Omental fat pad (tissue), 4 donors: ENCODE measurements around the gene EPAS1. TPM values are rescaled to one million over a fixed set of nuclear protein-coding genes. Genes with fewer than 3 reads are reported as not detected.

Experiments used
- ATAC-seq: fragments of 150-250 bp; one replicate; pipeline ENCODE4 v1.9.1; 2016; ENCODE audit warnings: mild to moderate bottlenecking, moderate library complexity; ENCODE audit not compliant: low FRiP score
- DNase-seq: peaks from one replicate; pipeline ENCODE4 v3.0.0-alpha.2; 2019; ENCODE audit warnings: low spot score
- total RNA-seq, 4 donors: library from RNA; depleted of rRNA; stranded (reverse); fragments of >200 nt; gene quantifications; one replicate each; pipeline ENCODE4 v1.1.0, GENCODE V29; 2016
- TF ChIP-seq, protein P1 (sequence below), 3 donors: fragments of 450-650 bp; IDR thresholded peaks; one replicate each; pipeline ENCODE4 v1.5.1; 2016 to 2017; ENCODE audit warnings: antibody characterized with exemption in 3 of 3, mild to moderate bottlenecking in 3 of 3, moderate library complexity in 2 of 3

The EPAS1 gene
- total RNA-seq, 4 donors from 2014 or later, result 292 to 980 (median 435) TPM

DNA sequence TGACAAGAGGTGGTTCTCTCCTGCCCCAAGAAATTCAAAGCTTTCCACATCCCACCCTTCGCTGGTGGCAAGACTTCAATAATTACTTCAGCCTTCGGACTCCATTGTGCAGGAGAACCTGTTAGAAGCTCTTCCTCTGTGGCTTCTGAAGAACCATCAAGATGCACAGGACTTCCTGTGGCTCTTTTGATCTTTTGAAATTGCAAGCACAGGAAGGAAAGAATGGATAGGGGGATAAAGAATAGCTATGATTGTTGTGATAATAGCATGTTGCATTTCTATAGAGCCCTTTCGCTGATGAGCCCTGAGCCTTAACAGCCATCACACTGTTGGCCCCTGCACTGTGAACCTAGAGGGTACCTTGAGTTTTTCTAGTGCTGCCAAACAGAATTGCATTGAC lies 7.4 kb downstream of the EPAS1 start:
- DNase-seq (no peak), ATAC-seq (no peak)
- TF ChIP-seq, protein P1, sequence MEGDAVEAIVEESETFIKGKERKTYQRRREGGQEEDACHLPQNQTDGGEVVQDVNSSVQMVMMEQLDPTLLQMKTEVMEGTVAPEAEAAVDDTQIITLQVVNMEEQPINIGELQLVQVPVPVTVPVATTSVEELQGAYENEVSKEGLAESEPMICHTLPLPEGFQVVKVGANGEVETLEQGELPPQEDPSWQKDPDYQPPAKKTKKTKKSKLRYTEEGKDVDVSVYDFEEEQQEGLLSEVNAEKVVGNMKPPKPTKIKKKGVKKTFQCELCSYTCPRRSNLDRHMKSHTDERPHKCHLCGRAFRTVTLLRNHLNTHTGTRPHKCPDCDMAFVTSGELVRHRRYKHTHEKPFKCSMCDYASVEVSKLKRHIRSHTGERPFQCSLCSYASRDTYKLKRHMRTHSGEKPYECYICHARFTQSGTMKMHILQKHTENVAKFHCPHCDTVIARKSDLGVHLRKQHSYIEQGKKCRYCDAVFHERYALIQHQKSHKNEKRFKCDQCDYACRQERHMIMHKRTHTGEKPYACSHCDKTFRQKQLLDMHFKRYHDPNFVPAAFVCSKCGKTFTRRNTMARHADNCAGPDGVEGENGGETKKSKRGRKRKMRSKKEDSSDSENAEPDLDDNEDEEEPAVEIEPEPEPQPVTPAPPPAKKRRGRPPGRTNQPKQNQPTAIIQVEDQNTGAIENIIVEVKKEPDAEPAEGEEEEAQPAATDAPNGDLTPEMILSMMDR (IDR thresholded peaks at IDR 0.05), result no peak

DNA sequence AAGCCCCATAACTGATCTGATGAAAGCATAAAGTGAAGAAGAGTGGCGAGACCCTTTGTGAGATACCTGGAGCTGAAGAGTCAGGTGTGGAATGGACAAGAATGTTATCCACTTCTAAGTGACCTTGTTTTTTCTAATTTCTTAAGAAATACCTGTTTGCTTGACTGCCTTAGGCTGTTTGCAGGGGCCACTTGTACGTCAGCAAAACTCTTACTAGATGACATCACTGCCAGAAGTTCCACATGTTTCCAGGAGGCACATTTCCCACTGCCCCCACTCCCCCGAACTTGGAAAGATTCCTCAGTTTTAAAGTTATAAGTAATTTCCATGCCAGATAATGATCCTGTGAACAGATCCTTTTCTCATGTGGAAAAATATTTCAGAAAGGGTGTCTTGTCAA lies 8.0 kb downstream of the EPAS1 start:
- DNase-seq (no peak), ATAC-seq (no peak)
- TF ChIP-seq, protein P1 (IDR thresholded peaks at IDR 0.05), result no peak

GRCh38 chr2:46305767-46306166 lies 8.6 kb downstream of the EPAS1 start:
- TF ChIP-seq, protein P1 (IDR thresholded peaks at IDR 0.05), result no peak
- no peak for DNase-seq
- no peak for ATAC-seq

GRCh38 chr2:46306330-46306751 lies 9.1 kb downstream of the EPAS1 start:
- TF ChIP-seq, protein P1 (IDR thresholded peaks at IDR 0.05), result no peak
- peak; percentile 46 for ATAC-seq

DNA sequence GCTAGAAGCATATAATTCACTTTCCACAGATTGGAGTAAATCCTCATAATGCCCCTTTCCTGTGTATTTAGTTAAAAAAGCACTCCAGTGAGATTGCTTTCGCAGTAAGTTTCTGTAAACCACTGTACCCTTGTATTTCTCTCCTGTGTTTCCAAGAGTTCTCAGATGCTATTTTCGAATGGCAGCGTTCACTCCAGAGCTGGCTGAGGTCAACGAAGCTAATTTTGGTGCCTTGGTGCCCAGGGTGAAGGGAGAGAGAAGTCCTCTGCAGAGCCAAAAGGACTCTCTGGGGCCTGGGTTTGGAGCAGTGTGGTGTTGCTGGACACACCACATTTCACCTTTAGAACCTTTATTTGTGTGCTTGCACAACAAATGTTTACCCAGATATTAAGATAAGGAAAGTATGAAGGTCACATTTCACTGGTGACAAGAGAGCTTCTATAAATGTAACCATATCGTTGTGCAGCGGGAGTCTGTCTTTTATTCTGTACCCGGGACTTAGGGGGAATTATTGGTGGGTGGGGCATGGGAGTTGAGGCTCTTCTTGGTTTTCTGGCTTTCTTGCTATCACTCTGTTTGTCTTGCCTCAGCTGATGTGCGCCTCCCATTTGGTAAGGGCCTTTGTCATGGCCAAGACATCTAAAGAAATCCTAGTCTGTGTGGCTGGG lies 9.9 kb downstream of the EPAS1 start:
- ATAC-seq (no peak), DNase-seq (no peak)
- TF ChIP-seq, protein P1 (IDR thresholded peaks at IDR 0.05), result no peak

More at GRCh38 chr2:46306330-46306751, 9.1 kb downstream of the EPAS1 start:
- DNase-seq, result no peak

- TF ChIP-seq, protein P1 (IDR thresholded peaks at IDR 0.05), result no peak
- no peak for DNase-seq
- no peak for ATAC-seq
Measured at GRCh38 chr2:46308081-46308480, 10.9 kb downstream of the EPAS1 start.

GRCh38 chr2:46308629-46309028 lies 11.4 kb downstream of the EPAS1 start:
- TF ChIP-seq, protein P1 (IDR thresholded peaks at IDR 0.05), result no peak
- no peak for ATAC-seq
- DNase-seq, result no peak
